Measurements from ENCODE around the gene CTNNBIP1.

The CTNNBIP1 gene

GRCh38 chr1:9903801-9904527 lies 6.1 kb downstream of the CTNNBIP1 start:
- no peak for DNase-seq

- no peak for DNase-seq
Measured at GRCh38 chr1:9902060-9902452, 8.0 kb downstream of the CTNNBIP1 start.

GRCh38 chr1:9901148-9902059 lies 8.7 kb downstream of the CTNNBIP1 start:
- peak; percentile 95 for DNase-seq

GRCh38 chr1:9900142-9901043 lies 9.7 kb downstream of the CTNNBIP1 start:
- DNase-seq: peak; percentile 100

GRCh38 chr1:9894115-9894514 lies 16.0 kb downstream of the CTNNBIP1 start:
- no peak for DNase-seq

GRCh38 chr1:9892563-9893528 lies 17.2 kb downstream of the CTNNBIP1 start:
- DNase-seq: no peak

GRCh38 chr1:9891207-9891606 lies 18.9 kb downstream of the CTNNBIP1 start:
- no peak for DNase-seq

GRCh38 chr1:9890224-9890731 lies 19.8 kb downstream of the CTNNBIP1 start:
- peak; percentile 95 for DNase-seq

- no peak for DNase-seq
Measured at GRCh38 chr1:9889411-9889810, 20.7 kb downstream of the CTNNBIP1 start.

GRCh38 chr1:9888886-9889285 lies 21.2 kb downstream of the CTNNBIP1 start:
- DNase-seq: no peak

- DNase-seq: no peak
Measured at GRCh38 chr1:9887070-9887469, 23.0 kb downstream of the CTNNBIP1 start.

GRCh38 chr1:9886092-9886742 lies 23.9 kb downstream of the CTNNBIP1 start:
- DNase-seq: no peak

- DNase-seq: no peak
Measured at GRCh38 chr1:9884805-9885204, 25.3 kb downstream of the CTNNBIP1 start.

- DNase-seq: no peak
Measured at GRCh38 chr1:9883585-9884449, 26.3 kb downstream of the CTNNBIP1 start.

GRCh38 chr1:9882945-9883303 lies 27.1 kb downstream of the CTNNBIP1 start:
- no peak for DNase-seq

- no peak for DNase-seq
Measured at GRCh38 chr1:9882296-9882944, 27.6 kb downstream of the CTNNBIP1 start.

- no peak for DNase-seq
Measured at GRCh38 chr1:9881838-9882249, 28.2 kb downstream of the CTNNBIP1 start.

- peak; percentile 80 for DNase-seq
Measured at GRCh38 chr1:9878404-9878803, 31.7 kb downstream of the CTNNBIP1 start.

GRCh38 chr1:9877962-9878361 lies 32.1 kb downstream of the CTNNBIP1 start:
- DNase-seq: peak; percentile 99

GRCh38 chr1:9875636-9876000 lies 34.5 kb downstream of the CTNNBIP1 start:
- no peak for DNase-seq
